GM12891 (cell line): ENCODE data around the gene NRXN2.

ENCODE experiments used
- POLR2A ChIP-seq: IDR thresholded peaks from 2 replicates; pipeline ENCODE4 v1.6.1; 2011; ENCODE audit warnings: low read depth, low read length, control low read depth
- POLR2AphosphoS5 ChIP-seq: IDR thresholded peaks from 2 replicates; pipeline ENCODE4 v1.6.1; 2011; ENCODE audit warnings: low read depth, low read length, control low read depth
- POU2F2 ChIP-seq: IDR thresholded peaks from 2 replicates; pipeline ENCODE4 v1.6.1; 2011; ENCODE audit warnings: low read depth, mild to moderate bottlenecking, control low read depth, low read length, moderate library complexity
- SPI1 ChIP-seq: IDR thresholded peaks from 2 replicates; pipeline ENCODE4 v1.6.1; 2011; ENCODE audit warnings: low read depth, low read length, control low read depth
- TAF1 ChIP-seq: IDR thresholded peaks from 2 replicates; pipeline ENCODE4 v1.6.1; 2011; ENCODE audit warnings: low read depth, low read length, control low read depth

- TF ChIP-seq POLR2AphosphoS5 (no peak), POU2F2 (no peak), POLR2A (no peak), TAF1 (no peak), SPI1 (no peak)
These were observed 164.1 kb downstream of the NRXN2 start for GRCh38 chr11:64558869-64559268.
